WI38 (cell line): ENCODE results near the gene MMP25.
"Not testable (repeated sequence)": the region's sequence is repeated elsewhere in the genome, so short reads cannot be mapped to it uniquely, and the experiment has no call there.

Experiments
- H3K4me3 ChIP-seq: 2 replicates; pipeline ENCODE4 v1.5.1; 2011; ENCODE audit warnings: low read depth, mild to moderate bottlenecking, control low read depth, low read length
- TF ChIP-seq, protein P1 (sequence below): IDR thresholded peaks from 2 replicates; pipeline ENCODE4 v1.5.1; 2012; ENCODE audit warnings: low read depth, mild to moderate bottlenecking, control low read depth, low read length

The MMP25 gene

GRCh38 chr16:3054965-3055733 lies 8.8 kb downstream of the MMP25 start:
- H3K4me3 ChIP-seq, result no peak overlapping the region
- TF ChIP-seq, protein P1, sequence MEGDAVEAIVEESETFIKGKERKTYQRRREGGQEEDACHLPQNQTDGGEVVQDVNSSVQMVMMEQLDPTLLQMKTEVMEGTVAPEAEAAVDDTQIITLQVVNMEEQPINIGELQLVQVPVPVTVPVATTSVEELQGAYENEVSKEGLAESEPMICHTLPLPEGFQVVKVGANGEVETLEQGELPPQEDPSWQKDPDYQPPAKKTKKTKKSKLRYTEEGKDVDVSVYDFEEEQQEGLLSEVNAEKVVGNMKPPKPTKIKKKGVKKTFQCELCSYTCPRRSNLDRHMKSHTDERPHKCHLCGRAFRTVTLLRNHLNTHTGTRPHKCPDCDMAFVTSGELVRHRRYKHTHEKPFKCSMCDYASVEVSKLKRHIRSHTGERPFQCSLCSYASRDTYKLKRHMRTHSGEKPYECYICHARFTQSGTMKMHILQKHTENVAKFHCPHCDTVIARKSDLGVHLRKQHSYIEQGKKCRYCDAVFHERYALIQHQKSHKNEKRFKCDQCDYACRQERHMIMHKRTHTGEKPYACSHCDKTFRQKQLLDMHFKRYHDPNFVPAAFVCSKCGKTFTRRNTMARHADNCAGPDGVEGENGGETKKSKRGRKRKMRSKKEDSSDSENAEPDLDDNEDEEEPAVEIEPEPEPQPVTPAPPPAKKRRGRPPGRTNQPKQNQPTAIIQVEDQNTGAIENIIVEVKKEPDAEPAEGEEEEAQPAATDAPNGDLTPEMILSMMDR, result no peak

DNA sequence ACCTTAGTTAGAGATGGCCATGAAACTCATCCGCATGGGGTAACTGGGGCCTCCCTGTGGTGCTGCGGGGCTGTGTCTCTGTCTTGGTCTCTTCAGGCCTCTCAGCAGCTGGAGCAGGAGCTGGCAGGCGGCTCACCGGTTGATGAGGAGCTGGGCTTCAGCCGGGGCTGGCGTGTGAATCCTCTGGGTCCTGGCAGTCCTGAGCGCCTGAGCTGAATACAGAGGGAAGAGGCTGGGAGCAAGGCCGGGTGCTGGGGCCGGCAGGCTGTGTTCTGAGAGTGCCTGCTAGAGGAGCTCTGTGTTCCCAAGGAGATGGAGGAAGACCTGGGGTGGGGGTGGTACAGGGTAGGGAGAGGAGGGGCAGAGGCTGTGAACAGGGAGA lies 9.4 kb downstream of the MMP25 start:
- not testable (repeated sequence) for H3K4me3 ChIP-seq

GRCh38 chr16:3056336-3057180 lies 10.2 kb downstream of the MMP25 start:
- H3K4me3 ChIP-seq, result no peak overlapping the region
- TF ChIP-seq, protein P1, result no peak

- H3K4me3 ChIP-seq, result no peak overlapping the region; the same call in 1 of the 2 replicates
- TF ChIP-seq, protein P1, result no peak
Measured at GRCh38 chr16:3057181-3058138, 11.1 kb downstream of the MMP25 start.

DNA sequence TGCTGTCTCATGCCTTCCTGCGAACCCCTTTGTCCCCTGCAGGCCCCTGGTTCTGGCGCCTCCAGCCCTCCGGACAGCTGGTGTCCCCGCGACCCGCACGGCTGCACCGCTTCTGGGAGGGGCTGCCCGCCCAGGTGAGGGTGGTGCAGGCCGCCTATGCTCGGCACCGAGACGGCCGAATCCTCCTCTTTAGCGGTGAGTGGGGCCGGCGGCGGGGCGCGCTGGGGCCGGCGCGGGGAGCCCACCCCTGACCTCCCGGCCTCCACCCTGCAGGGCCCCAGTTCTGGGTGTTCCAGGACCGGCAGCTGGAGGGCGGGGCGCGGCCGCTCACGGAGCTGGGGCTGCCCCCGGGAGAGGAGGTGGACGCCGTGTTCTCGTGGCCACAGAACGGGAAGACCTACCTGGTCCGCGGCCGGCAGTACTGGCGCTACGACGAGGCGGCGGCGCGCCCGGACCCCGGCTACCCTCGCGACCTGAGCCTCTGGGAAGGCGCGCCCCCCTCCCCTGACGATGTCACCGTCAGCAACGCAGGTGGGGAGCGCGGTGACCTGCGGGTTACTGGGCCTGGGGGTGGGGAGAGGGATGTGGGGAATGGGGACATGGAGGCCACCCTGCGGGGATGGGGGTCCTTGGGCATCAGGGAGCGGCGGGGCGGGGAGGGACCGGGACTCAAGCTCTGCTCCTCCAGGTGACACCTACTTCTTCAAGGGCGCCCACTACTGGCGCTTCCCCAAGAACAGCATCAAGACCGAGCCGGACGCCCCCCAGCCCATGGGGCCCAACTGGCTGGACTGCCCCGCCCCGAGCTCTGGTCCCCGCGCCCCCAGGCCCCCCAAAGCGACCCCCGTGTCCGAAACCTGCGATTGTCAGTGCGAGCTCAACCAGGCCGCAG lies 12.0 kb downstream of the MMP25 start:
- TF ChIP-seq, protein P1, result no peak
- peak overlapping the region; percentile 80 for H3K4me3 ChIP-seq

DNA sequence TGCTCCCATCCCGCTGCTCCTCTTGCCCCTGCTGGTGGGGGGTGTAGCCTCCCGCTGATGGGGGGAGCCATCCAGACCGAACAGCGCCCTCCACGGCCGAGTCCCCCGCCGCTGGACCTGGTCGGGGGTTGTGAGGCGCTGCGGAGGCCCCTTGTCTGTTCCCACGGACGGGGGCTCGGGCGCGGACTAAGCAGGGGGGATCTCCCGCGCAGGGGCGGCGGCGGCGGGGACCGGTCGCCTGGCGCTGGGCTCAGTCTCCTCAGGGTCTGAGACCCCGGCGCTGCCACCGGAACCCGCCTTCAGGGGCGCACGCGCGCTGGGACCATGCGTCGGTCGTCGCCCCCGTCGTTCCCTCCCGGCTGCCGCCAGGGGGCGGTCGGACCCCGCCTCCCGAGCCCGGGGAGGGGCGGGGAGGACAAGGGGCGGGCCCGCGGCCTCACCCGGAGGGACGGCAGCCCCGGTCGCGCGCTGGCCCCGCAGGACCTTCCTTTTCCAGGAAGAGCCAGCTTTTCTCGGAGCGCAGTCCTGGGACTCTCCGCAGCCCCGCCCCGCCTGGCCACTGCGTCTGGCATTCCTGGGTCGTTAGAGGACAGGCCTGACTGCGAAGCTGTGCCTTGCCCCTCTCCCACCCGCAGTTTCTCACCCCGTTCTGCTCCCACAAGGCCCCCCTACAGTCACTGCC lies 12.8 kb downstream of the MMP25 start:
- peak overlapping the region; percentile 80 for H3K4me3 ChIP-seq
- TF ChIP-seq, protein P1, result peak; percentile 57
